Ishikawa (cell line): ENCODE results near the gene PRR35.

Experiments
- CEBPB ChIP-seq: IDR thresholded peaks from 2 replicates; pipeline ENCODE4 v1.6.1; 2012
- CREB1 ChIP-seq: IDR thresholded peaks from 2 replicates; pipeline ENCODE4 v1.6.1; 2012; ENCODE audit warnings: low read depth
- EP300 ChIP-seq: IDR thresholded peaks from 2 replicates; pipeline ENCODE4 v1.6.1; 2012; ENCODE audit warnings: borderline replicate concordance
- FOXM1 ChIP-seq: IDR thresholded peaks from 2 replicates; pipeline ENCODE4 v1.6.1; 2012; ENCODE audit warnings: low read depth, borderline replicate concordance
- RAD21 ChIP-seq: IDR thresholded peaks from 2 replicates; pipeline ENCODE4 v1.6.1; 2012; ENCODE audit warnings: low read depth
- TAF1 ChIP-seq: IDR thresholded peaks from 2 replicates; pipeline ENCODE4 v1.6.1; 2012; ENCODE audit warnings: low read depth, mild to moderate bottlenecking
- USF1 ChIP-seq: IDR thresholded peaks from 2 replicates; pipeline ENCODE4 v1.6.1; 2012
- YY1 ChIP-seq: IDR thresholded peaks from 2 replicates; pipeline ENCODE4 v1.6.1; 2012; ENCODE audit warnings: low read depth
- TF ChIP-seq, protein P1 (sequence below): IDR thresholded peaks from 2 replicates; pipeline ENCODE4 v1.6.1; 2012; ENCODE audit warnings: low read depth, mild to moderate bottlenecking
- TF ChIP-seq, protein P2 (sequence below): IDR thresholded peaks from 2 replicates; pipeline ENCODE4 v1.6.1; 2012

GRCh38 chr16:590188-590814, 30.1 kb downstream of the PRR35 start:
- TF ChIP-seq CREB1: no peak
- TF ChIP-seq, protein P1, sequence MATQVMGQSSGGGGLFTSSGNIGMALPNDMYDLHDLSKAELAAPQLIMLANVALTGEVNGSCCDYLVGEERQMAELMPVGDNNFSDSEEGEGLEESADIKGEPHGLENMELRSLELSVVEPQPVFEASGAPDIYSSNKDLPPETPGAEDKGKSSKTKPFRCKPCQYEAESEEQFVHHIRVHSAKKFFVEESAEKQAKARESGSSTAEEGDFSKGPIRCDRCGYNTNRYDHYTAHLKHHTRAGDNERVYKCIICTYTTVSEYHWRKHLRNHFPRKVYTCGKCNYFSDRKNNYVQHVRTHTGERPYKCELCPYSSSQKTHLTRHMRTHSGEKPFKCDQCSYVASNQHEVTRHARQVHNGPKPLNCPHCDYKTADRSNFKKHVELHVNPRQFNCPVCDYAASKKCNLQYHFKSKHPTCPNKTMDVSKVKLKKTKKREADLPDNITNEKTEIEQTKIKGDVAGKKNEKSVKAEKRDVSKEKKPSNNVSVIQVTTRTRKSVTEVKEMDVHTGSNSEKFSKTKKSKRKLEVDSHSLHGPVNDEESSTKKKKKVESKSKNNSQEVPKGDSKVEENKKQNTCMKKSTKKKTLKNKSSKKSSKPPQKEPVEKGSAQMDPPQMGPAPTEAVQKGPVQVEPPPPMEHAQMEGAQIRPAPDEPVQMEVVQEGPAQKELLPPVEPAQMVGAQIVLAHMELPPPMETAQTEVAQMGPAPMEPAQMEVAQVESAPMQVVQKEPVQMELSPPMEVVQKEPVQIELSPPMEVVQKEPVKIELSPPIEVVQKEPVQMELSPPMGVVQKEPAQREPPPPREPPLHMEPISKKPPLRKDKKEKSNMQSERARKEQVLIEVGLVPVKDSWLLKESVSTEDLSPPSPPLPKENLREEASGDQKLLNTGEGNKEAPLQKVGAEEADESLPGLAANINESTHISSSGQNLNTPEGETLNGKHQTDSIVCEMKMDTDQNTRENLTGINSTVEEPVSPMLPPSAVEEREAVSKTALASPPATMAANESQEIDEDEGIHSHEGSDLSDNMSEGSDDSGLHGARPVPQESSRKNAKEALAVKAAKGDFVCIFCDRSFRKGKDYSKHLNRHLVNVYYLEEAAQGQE: no peak
- TF ChIP-seq YY1: no peak
- TF ChIP-seq RAD21: no peak
- no peak for TF ChIP-seq EP300
- TF ChIP-seq, protein P2, sequence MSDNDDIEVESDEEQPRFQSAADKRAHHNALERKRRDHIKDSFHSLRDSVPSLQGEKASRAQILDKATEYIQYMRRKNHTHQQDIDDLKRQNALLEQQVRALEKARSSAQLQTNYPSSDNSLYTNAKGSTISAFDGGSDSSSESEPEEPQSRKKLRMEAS: no peak
- TF ChIP-seq USF1: no peak
- no peak for TF ChIP-seq TAF1
- no peak for TF ChIP-seq FOXM1
- TF ChIP-seq CEBPB: no peak
